ENCODE measurements around the gene TMEM170A. TPM values are rescaled to one million over a fixed set of nuclear protein-coding genes. Genes with fewer than 3 reads are reported as not detected.
"Not testable (repeated sequence)": the region's sequence is repeated elsewhere in the genome, so short reads cannot be mapped to it uniquely, and the experiment has no call there.

The TMEM170A gene
- total and polyA plus RNA-seq, 2 experiments from 2014 or later = 11.9 to 12.6 TPM

DNA sequence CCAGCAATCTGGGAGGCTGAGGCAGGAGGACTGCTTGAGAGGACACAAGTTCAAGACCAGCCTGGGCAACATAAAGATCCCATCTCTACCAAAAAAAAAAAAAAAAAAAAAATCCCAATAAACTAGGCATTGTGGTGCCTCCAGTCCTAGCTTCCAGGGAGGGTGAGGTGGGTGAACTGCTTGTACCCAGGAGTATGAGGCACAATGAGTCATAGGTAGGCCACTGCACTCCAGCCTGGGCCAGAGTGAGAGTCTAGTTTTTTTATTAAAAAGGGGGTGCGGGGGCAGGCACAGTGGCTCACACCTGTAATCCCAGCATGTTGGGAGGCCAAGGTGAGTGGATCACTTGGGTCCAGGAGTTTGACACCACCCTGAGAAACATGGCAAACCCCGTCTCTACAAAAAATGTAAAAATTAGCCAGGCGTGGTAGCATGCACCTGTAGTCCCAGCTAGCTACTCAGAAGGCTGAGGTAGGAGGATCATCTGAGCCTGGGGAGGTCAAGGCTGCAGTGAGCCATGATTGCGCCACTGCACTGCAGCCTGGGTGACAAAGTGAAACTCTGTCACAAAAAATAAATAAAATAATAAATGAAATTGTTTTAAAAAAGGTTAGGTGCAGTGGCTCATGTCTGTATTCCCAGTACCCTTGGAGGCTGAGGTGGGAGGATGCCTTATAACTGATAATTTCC lies 38.6 kb upstream of the TMEM170A start:
- H3K9me3 ChIP-seq (ENCODE audit: low read depth) = no peaks in the 10 kb centered on the region
- no peak overlapping the region for H3K4me3 ChIP-seq
- no peaks in the 10 kb centered on the region for H4K20me1 ChIP-seq (ENCODE audit: insufficient read depth)
- peaks cover 16% of the 10 kb centered on the region for H3K4me1 ChIP-seq (ENCODE audit: insufficient read depth)
- no peaks in the 10 kb centered on the region for H3K79me2 ChIP-seq (ENCODE audit: insufficient read depth)
- 94 to 96% methylated on average over 4 of the region's 4 CpGs for WGBS, 2 experiments (ENCODE audit: low coverage in 1 of 2, low lambda C conversion rate in 2 of 2, missing lambda C conversion rate in 2 of 2)
- TF ChIP-seq EZH2phosphoT487 (IDR thresholded peaks at IDR 0.05; ENCODE audit: insufficient read depth, low read depth) (no peak), EZH2 (IDR thresholded peaks at IDR 0.05; ENCODE audit: insufficient read depth, poor library complexity, severe bottlenecking) (no peak)
- DNase-seq = no peak
- no peak overlapping the region for H3K4me2 ChIP-seq (ENCODE audit: unreplicated experiment)
- no peaks in the 10 kb centered on the region for H3K27me3 ChIP-seq (replicated peaks; ENCODE audit: insufficient read depth)
- H3K36me3 ChIP-seq (ENCODE audit: low read depth) = no peaks in the 10 kb centered on the region
- no peak overlapping the region for H2AFZ ChIP-seq
- peaks cover 21% of the 10 kb centered on the region for H3F3A ChIP-seq (ENCODE audit: insufficient read depth)
- in situ Hi-C loops (cut with MboI) = no loop called here
- H3K27ac ChIP-seq = no peak overlapping the region
- no peaks in the 10 kb centered on the region; the same call in 1 of the 2 replicates for H3K9me2 ChIP-seq (ENCODE audit: insufficient read depth)
- H3K9ac ChIP-seq = no peak overlapping the region

DNA sequence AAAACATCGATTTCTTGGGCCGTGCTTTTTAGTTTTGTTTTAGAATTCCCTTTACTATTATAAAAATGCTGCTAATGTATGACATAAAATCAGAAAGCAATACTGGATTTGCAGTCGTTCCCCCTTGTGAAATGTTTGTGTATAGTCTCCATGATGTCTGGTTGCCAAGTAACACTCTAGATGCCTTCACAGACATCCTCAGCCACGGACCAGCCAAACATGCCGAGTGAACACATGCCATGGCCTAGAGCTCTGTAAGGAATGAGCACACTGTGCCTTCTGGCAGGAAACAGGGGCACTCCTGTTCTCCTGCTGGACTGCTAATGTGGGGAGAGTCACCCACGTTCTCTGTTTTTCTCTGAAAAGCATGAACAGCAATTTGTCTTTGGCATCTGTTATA lies 37.3 kb upstream of the TMEM170A start:
- in situ Hi-C loops (cut with MboI); H3K4me2 ChIP-seq (ENCODE audit: unreplicated experiment): not testable (repeated sequence)

DNA sequence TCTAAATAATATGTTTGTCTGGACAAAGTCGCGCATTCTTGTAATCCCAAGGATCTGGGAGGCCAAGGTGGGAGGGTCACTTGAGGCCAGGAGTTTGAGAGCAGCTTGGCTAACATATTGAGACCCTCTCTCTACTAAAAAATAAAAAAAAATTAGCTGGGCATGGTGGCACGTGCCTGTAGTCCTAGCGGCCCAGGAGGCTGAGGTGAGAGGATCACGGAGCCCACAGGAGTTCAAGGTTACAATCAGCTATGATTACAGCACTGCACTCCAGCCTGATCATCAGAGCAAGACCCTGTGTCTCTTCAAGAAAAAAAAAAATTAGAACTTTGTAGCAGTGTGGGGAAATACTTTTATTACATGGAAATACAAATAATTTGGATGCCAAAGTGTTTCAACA lies 36.9 kb upstream of the TMEM170A start:
- no peaks in the 10 kb centered on the region; the same call in 1 of the 2 replicates for H3K27me3 ChIP-seq (replicated peaks; ENCODE audit: insufficient read depth)
- H2AFZ ChIP-seq = no peak overlapping the region
- H4K20me1 ChIP-seq (ENCODE audit: insufficient read depth) = no peaks in the 10 kb centered on the region
- in situ Hi-C loops (cut with MboI) = no loop called here
- H3K27ac ChIP-seq = no peak overlapping the region
- DNase-seq = no peak
- TF ChIP-seq EZH2phosphoT487 (IDR thresholded peaks at IDR 0.05; ENCODE audit: insufficient read depth, low read depth) = no peak
- no peak for TF ChIP-seq EZH2 (IDR thresholded peaks at IDR 0.05; ENCODE audit: insufficient read depth, poor library complexity, severe bottlenecking)
- H3K9me3 ChIP-seq (ENCODE audit: low read depth) = no peaks in the 10 kb centered on the region
- H3K79me2 ChIP-seq (ENCODE audit: insufficient read depth) = no peaks in the 10 kb centered on the region
- H3F3A ChIP-seq (ENCODE audit: insufficient read depth) = peaks cover 8% of the 10 kb centered on the region
- no peak overlapping the region for H3K9ac ChIP-seq
- H3K36me3 ChIP-seq (ENCODE audit: low read depth) = no peaks in the 10 kb centered on the region
- H3K4me2 ChIP-seq (ENCODE audit: unreplicated experiment) = no peak overlapping the region
- peaks cover 9% of the 10 kb centered on the region for H3K4me1 ChIP-seq (ENCODE audit: insufficient read depth)
- WGBS, 2 experiments (ENCODE audit: low coverage in 1 of 2, low lambda C conversion rate in 2 of 2, missing lambda C conversion rate in 2 of 2) = 72 to 79% methylated on average over 5 of the region's 5 CpGs
- H3K4me3 ChIP-seq = no peak overlapping the region
- H3K9me2 ChIP-seq (ENCODE audit: insufficient read depth) = no peaks in the 10 kb centered on the region; the same call in 1 of the 2 replicates

More for the DNA sequence above, 37.3 kb upstream of the TMEM170A start:
- H4K20me1 ChIP-seq (ENCODE audit: insufficient read depth); H3K9me2 ChIP-seq (ENCODE audit: insufficient read depth); H3K27me3 ChIP-seq (replicated peaks; ENCODE audit: insufficient read depth); H3K36me3 ChIP-seq (ENCODE audit: low read depth); H2AFZ ChIP-seq; H3K79me2 ChIP-seq (ENCODE audit: insufficient read depth); H3K9me3 ChIP-seq (ENCODE audit: low read depth); H3K9ac ChIP-seq; H3K4me3 ChIP-seq; H3K27ac ChIP-seq: not testable (repeated sequence)
- Histone ChIP-seq H3F3A (ENCODE audit: insufficient read depth) (peaks cover 10% of the 10 kb centered on the region), H3K4me1 (ENCODE audit: insufficient read depth) (peaks cover 12% of the 10 kb centered on the region)
- WGBS, 2 experiments (ENCODE audit: low coverage in 1 of 2, low lambda C conversion rate in 2 of 2, missing lambda C conversion rate in 2 of 2) = 45% methylated on average over 6 of the region's 6 CpGs
- DNase-seq = peak; percentile 77

DNA sequence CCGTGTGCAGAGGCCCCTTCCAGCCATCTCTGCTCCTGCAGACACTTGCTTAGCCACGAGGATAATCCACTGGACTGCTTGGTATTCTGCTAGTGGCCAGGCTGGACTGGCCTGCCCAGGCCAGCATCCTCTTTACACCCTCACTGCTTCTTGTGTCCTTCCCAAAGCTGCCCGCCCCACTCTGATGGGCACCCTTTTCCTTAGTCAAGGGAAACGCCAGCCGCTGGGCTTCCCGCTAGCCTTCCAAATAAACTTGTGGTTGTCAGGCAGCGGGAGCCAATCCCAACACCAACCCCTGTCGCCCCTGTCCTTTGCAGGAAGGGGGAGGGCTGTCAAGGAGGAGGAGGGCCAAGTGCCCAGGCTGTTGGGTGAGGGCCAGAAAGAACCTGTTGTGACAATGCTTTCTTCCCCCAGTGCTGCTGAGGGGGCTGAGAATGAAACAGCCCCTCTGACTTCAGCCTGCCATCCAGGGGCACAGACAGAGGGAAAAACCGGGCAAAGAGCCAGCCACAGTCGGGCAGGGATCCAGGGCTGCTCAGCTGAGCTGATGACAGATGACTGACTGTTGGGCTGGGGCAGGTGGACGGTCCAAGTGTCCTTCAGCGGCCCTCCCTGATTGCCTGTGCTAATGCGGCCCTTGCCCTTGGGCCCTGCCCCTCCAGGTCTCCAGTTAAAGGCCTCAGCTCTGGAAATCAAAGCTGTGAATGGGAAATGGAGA lies 34.3 kb upstream of the TMEM170A start:
- not testable (repeated sequence) for H3K9ac ChIP-seq; H3K4me3 ChIP-seq; H3K36me3 ChIP-seq (ENCODE audit: low read depth); H2AFZ ChIP-seq; DNase-seq; H3K27me3 ChIP-seq (replicated peaks; ENCODE audit: insufficient read depth); H3K4me2 ChIP-seq (ENCODE audit: unreplicated experiment); H3K9me2 ChIP-seq (ENCODE audit: insufficient read depth); H3K79me2 ChIP-seq (ENCODE audit: insufficient read depth); H3K27ac ChIP-seq; H3K9me3 ChIP-seq (ENCODE audit: low read depth); H3F3A ChIP-seq (ENCODE audit: insufficient read depth); H4K20me1 ChIP-seq (ENCODE audit: insufficient read depth); H3K4me1 ChIP-seq (ENCODE audit: insufficient read depth)
- in situ Hi-C loops (cut with MboI) = loop anchor here (25.0 kb wide), 2 partner anchors 264 to 1689 kb away; partner anchors contain the start of genes MON1B and SYCE1L
- WGBS, 2 experiments (ENCODE audit: low coverage in 1 of 2, low lambda C conversion rate in 2 of 2, missing lambda C conversion rate in 2 of 2) = 68 to 76% methylated on average over 10 of the region's 13 CpGs

Data from GM23248 (cell line).